Spleen (tissue), 7 donors: ENCODE measurements around the gene PEX5L.

Experiments
- CTCF ChIP-seq, 11 experiments: fragments of 200-600 bp in 7 of 11; fragments of 450-650 bp in 4 of 11; sonication (generic) in 4 of 11; IDR thresholded peaks in 8 of 11; conservative IDR thresholded peaks in 3 of 11; 1 replicate in 7 of 11; 2 replicates in 4 of 11; pipeline versions ENCODE4 v1.4.0 to v1.8.0; 2016 to 2021; ENCODE audit warnings: antibody characterized with exemption in 11 of 11, inconsistent platforms in 4 of 11, mild to moderate bottlenecking in 1 of 11
- POLR2A ChIP-seq, 3 donors: fragments of 450-650 bp; IDR thresholded peaks; one replicate each; pipeline ENCODE4 v1.5.1; 2017; ENCODE audit warnings: antibody characterized with exemption in 3 of 3, mild to moderate bottlenecking in 1 of 3
- donor health status: DM: no; HTN: no; CAD: no; lungs with moderate emphysema.
- donor health status: DM: no; HTN: no; CAD: no.
- donor health status: DM: no; HTN: no; CAD: no.

GRCh38 chr3:180062771-180063170 lies 26.0 kb upstream of the PEX5L start:
- TF ChIP-seq CTCF (IDR thresholded peaks at IDR 0.05 in 8 of 11, conservative IDR thresholded peaks at IDR 0.05 in 3 of 11) (no peak), POLR2A (IDR thresholded peaks at IDR 0.05) (no peak)
